Suprapubic skin (tissue), 4 donors: Measurements from ENCODE around the gene S100A3. TPM values are rescaled to one million over a fixed set of nuclear protein-coding genes. Genes with fewer than 3 reads are reported as not detected.

Source experiments
- DNase-seq, 2 donors: peaks; one replicate each; pipeline ENCODE4 v3.0.0-alpha.2; 2019; ENCODE audit warnings: low spot score in 2 of 2
- H3K27ac ChIP-seq: fragments of 200-600 bp; sonication (generic); one replicate; pipeline ENCODE4 v1.5.1; 2019
- H3K27me3 ChIP-seq: fragments of 200-600 bp; sonication (generic); one replicate; pipeline ENCODE4 v1.5.1; 2019
- H3K36me3 ChIP-seq: fragments of 200-600 bp; sonication (generic); one replicate; pipeline ENCODE4 v1.5.1; 2019
- H3K4me1 ChIP-seq: fragments of 200-600 bp; sonication (generic); one replicate; pipeline ENCODE4 v1.5.1; 2019
- H3K4me3 ChIP-seq: fragments of 200-600 bp; sonication (generic); one replicate; pipeline ENCODE4 v1.5.1; 2019; ENCODE audit warnings: mild to moderate bottlenecking
- H3K9me3 ChIP-seq: fragments of 200-600 bp; sonication (generic); one replicate; pipeline ENCODE4 v1.5.1; 2019
- EP300 ChIP-seq: sonication (generic); formaldehyde crosslinking; IDR thresholded peaks from one replicate; pipeline ENCODE4 v1.6.1; 2017; ENCODE audit warnings: antibody characterized with exemption
- POLR2A ChIP-seq, 2 donors: fragments of 450-650 bp; IDR thresholded peaks; one replicate each; pipeline ENCODE4 v1.6.1; 2017; ENCODE audit warnings: antibody characterized with exemption in 2 of 2, mild to moderate bottlenecking in 2 of 2, moderate library complexity in 2 of 2
- POLR2AphosphoS5 ChIP-seq, 3 donors: sonication (generic); formaldehyde crosslinking; IDR thresholded peaks; one replicate each; pipeline ENCODE4 v1.6.1; 2017; ENCODE audit warnings: antibody characterized with exemption in 3 of 3
- WGBS: methylation state at CpG from one replicate; pipeline ENCODE4 v1.1.5; 2018; 5-methylcytosine and 5-hydroxymethylcytosine counted together
- total RNA-seq, 4 donors: library from RNA; depleted of rRNA; stranded (reverse); fragments of >200 nt; gene quantifications; one replicate each; pipeline ENCODE4 v1.1.0, GENCODE V29; 2016
- TF ChIP-seq, protein P1 (sequence below), 2 donors: fragments of 200-600 bp in 1 of 2; fragments of 450-650 bp in 1 of 2; sonication (generic) in 1 of 2; IDR thresholded peaks; one replicate each; pipeline ENCODE4 v1.5.1; 2016 to 2019; ENCODE audit warnings: antibody characterized with exemption in 2 of 2, mild to moderate bottlenecking in 1 of 2, moderate library complexity in 1 of 2

Gene S100A3
- total RNA-seq, 4 donors from 2014 or later, result 42.6 to 342 (median 88.0) TPM; not detected in 1

DNA sequence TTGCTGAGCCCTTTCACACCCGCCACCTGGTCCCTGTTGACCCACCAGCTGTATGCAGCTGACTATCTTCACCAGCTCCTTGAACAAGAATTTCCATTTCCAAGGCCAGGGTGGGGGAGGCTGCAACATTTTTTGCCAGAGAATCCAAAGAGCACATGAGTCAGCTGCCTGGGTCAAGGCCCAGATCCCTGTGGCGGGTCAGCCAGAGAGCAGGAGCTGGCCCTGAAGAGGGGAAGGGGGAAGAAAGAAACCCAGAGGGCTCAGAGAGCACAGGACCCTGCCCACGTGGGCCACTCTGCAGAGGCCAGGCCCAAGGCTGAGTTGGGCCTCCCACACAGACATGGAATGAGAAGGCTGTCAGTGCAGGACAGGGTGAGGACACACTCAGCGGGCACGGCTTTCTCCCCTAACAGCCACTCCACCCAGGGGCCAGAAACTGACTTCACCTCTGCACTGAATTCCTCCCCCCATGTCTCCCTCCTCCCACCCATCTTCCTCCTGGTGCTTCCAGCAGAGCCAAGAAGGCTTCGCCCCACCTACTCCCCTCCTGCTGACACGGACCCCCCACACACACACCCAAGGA lies 42.1 kb downstream of the S100A3 start:
- Histone ChIP-seq H3K36me3 (no peaks in the 10 kb centered on the region), H3K9me3 (no peaks in the 10 kb centered on the region), H3K4me1 (peaks cover 28% of the 10 kb centered on the region), H3K27ac (peak overlapping the region; percentile 71), H3K4me3 (no peak overlapping the region), H3K27me3 (no peaks in the 10 kb centered on the region)
- no peak for TF ChIP-seq EP300
- TF ChIP-seq, protein P1, sequence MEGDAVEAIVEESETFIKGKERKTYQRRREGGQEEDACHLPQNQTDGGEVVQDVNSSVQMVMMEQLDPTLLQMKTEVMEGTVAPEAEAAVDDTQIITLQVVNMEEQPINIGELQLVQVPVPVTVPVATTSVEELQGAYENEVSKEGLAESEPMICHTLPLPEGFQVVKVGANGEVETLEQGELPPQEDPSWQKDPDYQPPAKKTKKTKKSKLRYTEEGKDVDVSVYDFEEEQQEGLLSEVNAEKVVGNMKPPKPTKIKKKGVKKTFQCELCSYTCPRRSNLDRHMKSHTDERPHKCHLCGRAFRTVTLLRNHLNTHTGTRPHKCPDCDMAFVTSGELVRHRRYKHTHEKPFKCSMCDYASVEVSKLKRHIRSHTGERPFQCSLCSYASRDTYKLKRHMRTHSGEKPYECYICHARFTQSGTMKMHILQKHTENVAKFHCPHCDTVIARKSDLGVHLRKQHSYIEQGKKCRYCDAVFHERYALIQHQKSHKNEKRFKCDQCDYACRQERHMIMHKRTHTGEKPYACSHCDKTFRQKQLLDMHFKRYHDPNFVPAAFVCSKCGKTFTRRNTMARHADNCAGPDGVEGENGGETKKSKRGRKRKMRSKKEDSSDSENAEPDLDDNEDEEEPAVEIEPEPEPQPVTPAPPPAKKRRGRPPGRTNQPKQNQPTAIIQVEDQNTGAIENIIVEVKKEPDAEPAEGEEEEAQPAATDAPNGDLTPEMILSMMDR (IDR thresholded peaks at IDR 0.05), result no peak
- no peak for TF ChIP-seq POLR2A (IDR thresholded peaks at IDR 0.05)
- TF ChIP-seq POLR2AphosphoS5 (IDR thresholded peaks at IDR 0.05), result no peak
- DNase-seq, result peak; percentile 84 to 88
- WGBS, result 29% methylated on average over 6 of the region's 7 CpGs

DNA sequence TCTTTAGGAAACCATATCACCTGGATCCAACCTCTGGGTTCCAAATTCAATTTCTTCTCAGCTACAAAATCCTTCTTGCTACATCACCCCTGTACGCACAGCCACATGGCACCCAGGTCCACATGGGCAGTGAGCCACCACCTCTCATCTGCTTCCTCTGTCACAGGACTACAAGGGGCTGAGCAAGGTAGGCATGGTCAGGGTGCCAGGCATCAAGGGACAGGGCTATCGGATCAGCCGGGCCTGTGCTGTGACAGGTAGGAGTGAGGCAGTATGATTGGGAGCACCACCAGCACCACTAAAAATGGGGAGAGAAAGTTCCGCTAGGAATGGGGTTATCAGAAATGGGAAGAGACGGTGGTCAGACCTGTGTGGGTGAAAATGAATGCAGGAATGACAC lies 42.7 kb downstream of the S100A3 start:
- H3K4me3 ChIP-seq, result no peak overlapping the region
- no peak for DNase-seq
- H3K27me3 ChIP-seq, result no peaks in the 10 kb centered on the region
- no peaks in the 10 kb centered on the region for H3K9me3 ChIP-seq
- WGBS, result 68% methylated on average over 5 of the region's 5 CpGs
- no peaks in the 10 kb centered on the region for H3K36me3 ChIP-seq
- TF ChIP-seq POLR2A (IDR thresholded peaks at IDR 0.05) (no peak), EP300 (no peak), POLR2AphosphoS5 (IDR thresholded peaks at IDR 0.05) (no peak)
- TF ChIP-seq, protein P1 (IDR thresholded peaks at IDR 0.05), result no peak
- H3K27ac ChIP-seq, result peak overlapping the region; percentile 2
- peaks cover 27% of the 10 kb centered on the region for H3K4me1 ChIP-seq

DNA sequence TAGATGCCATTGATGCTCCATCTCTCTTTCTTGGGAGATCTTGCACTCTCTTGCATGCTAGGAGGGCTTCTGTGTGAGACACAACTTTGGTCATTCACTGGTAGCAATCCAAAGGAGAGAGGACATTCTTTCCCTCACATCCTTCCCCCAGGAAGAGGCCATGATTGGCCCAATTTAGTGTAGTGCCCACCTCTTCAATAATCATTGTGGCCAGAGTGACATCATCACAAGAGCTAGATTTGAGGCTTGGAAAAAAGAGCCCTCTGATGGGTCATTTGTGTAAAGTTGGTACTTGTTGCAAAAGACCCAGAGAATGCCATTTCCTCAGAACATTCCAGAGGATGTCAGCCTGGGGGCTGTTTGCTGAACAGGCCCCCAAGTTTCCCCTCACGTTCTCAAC lies 43.5 kb downstream of the S100A3 start:
- Histone ChIP-seq H3K4me1 (peaks cover 20% of the 10 kb centered on the region), H3K27me3 (no peaks in the 10 kb centered on the region), H3K9me3 (no peaks in the 10 kb centered on the region), H3K4me3 (no peak overlapping the region), H3K27ac (no peak overlapping the region), H3K36me3 (no peaks in the 10 kb centered on the region)
- DNase-seq, result no peak
- TF ChIP-seq EP300, result no peak
- TF ChIP-seq, protein P1 (IDR thresholded peaks at IDR 0.05), result no peak
- WGBS, result 95% methylated on average over 1 of the region's 1 CpG

DNA sequence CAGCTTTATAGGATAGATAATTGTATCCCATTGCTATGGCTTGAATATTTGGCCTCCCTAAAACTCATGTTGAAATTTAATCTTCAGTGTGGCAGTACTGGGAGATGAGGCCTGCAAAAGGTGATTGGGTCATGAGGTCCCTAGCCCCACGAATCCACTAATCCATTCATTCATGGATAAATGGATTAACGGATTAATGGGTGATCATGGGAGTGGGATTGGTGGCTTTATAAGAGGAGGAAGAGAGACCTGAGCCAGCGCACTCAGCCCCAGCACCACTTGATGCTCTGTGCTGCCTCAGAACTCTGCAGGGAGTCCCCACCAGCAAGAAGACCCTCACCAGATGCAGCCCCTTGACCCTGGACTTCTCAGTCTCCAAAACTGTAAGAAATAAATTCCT lies 45.3 kb downstream of the S100A3 start:
- no peaks in the 10 kb centered on the region for H3K36me3 ChIP-seq
- no peak for TF ChIP-seq POLR2A (IDR thresholded peaks at IDR 0.05)
- no peak for TF ChIP-seq POLR2AphosphoS5 (IDR thresholded peaks at IDR 0.05)
- TF ChIP-seq, protein P1 (IDR thresholded peaks at IDR 0.05), result no peak
- no peak for TF ChIP-seq EP300
- WGBS, result 89% methylated on average over 3 of the region's 3 CpGs
- DNase-seq, result no peak
- H3K4me1 ChIP-seq, result peaks cover 20% of the 10 kb centered on the region
- no peaks in the 10 kb centered on the region for H3K27me3 ChIP-seq
- H3K9me3 ChIP-seq, result no peaks in the 10 kb centered on the region
- H3K4me3 ChIP-seq, result no peak overlapping the region
- no peak overlapping the region for H3K27ac ChIP-seq

DNA sequence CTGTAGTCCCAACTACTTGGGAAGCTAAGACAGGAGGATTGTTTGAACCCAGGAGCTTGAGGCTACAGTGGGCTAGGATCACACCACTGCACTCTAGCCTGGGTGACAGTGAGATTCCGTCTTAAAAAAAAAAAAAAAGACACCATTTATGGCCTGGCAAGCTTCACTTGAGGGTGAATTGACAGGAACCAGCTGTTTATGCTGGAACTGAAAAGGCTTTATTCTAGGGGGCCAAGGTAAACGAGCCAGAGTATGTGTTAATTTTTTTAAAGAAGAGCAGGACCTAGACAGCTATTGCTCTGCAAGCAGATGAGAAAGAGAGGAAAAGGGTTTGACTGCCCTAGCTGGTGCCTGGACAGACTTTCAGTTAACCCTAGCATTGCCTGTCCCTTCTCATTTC lies 50.3 kb downstream of the S100A3 start:
- whole genome bisulfite sequencing, result 20% methylated on average over 2 of the region's 2 CpGs

More for the DNA sequence above, 50.3 kb downstream of the S100A3 start:
- TF ChIP-seq POLR2A (IDR thresholded peaks at IDR 0.05) (no peak), POLR2AphosphoS5 (IDR thresholded peaks at IDR 0.05) (no peak), EP300 (no peak)
- TF ChIP-seq, protein P1 (IDR thresholded peaks at IDR 0.05), result no peak
- Histone ChIP-seq H3K4me3 (no peak overlapping the region), H3K36me3 (no peaks in the 10 kb centered on the region), H3K9me3 (no peaks in the 10 kb centered on the region), H3K4me1 (peaks cover 14% of the 10 kb centered on the region), H3K27ac (no peak overlapping the region), H3K27me3 (no peaks in the 10 kb centered on the region)
- DNase-seq, result no peak

Other genes starting within 250 kb of the S100A3 start
- gene PGLYRP3, start 236.3 kb downstream of the S100A3 start, total RNA-seq, result 10 to 100 TPM; 34.2 to 72.1 (median 55.3) TPM
- gene PGLYRP4, start 200.4 kb downstream of the S100A3 start, total RNA-seq, result 10 to 100 TPM; 13.0 to 35.0 (median 21.2) TPM
- gene S100A9, start 191.4 kb downstream of the S100A3 start, total RNA-seq, result 10 to 100 TPM; 11.0 to 95.4 (median 51.1) TPM
- gene S100A12, start 173.6 kb downstream of the S100A3 start, total RNA-seq, result not detected
- gene S100A8, start 158.2 kb downstream of the S100A3 start, total RNA-seq, result 10 to 100 TPM in 3 of 4 donors, 1 to 10 TPM in 1; 5.7 to 38.4 (median 19.5) TPM
- under 1 TPM in 1 of 4 donors, not detected in 3; 0.10 TPM for gene S100A7A, start 132.7 kb downstream of the S100A3 start, total RNA-seq
- 100 to 1,000 TPM in 1 of 4 donors, 10 to 100 TPM in 2, 1 to 10 TPM in 1; 5.1 to 107 (median 20.2) TPM for gene S100A7, start 88.6 kb downstream of the S100A3 start, total RNA-seq
- 100 to 1,000 TPM; 135 to 264 (median 241) TPM for gene S100A6, start 13.3 kb downstream of the S100A3 start, total RNA-seq
- gene S100A5, start 8.3 kb downstream of the S100A3 start, total RNA-seq, result not detected
- gene S100A4, start 3.5 kb downstream of the S100A3 start, total RNA-seq, result 100 to 1,000 TPM in 3 of 4 donors, 10 to 100 TPM in 1; 89.3 to 229 (median 175) TPM
- gene S100A2, start 16.6 kb upstream of the S100A3 start, total RNA-seq, result 100 to 1,000 TPM; 127 to 519 (median 267) TPM
- 100 to 1,000 TPM; 133 to 668 (median 414) TPM for gene S100A16, start 63.9 kb upstream of the S100A3 start, total RNA-seq
- gene S100A14, start 67.1 kb upstream of the S100A3 start, total RNA-seq, result 100 to 1,000 TPM; 252 to 555 (median 445) TPM
- gene S100A13, start 78.2 kb upstream of the S100A3 start, total RNA-seq, result 10 to 100 TPM; 28.0 to 55.4 (median 43.1) TPM
- gene S100A1, start 79.2 kb upstream of the S100A3 start, total RNA-seq, result 10 to 100 TPM; 17.9 to 33.2 (median 21.1) TPM
- 10 to 100 TPM; 56.8 to 78.1 (median 58.2) TPM for gene CHTOP, start 84.8 kb upstream of the S100A3 start, total RNA-seq
- gene SNAPIN, start 109.4 kb upstream of the S100A3 start, total RNA-seq, result 10 to 100 TPM; 33.6 to 41.1 (median 35.6) TPM
- 100 to 1,000 TPM in 3 of 4 donors, 10 to 100 TPM in 1; 68.2 to 149 (median 127) TPM for gene ILF2, start 121.7 kb upstream of the S100A3 start, total RNA-seq
- 10 to 100 TPM in 1 of 4 donors, 1 to 10 TPM in 3; 4.7 to 19.2 (median 6.9) TPM for gene NPR1, start 129.4 kb upstream of the S100A3 start, total RNA-seq
- gene INTS3, start 178.8 kb upstream of the S100A3 start, total RNA-seq, result 10 to 100 TPM; 38.3 to 75.4 (median 43.9) TPM
- gene SLC27A3, start 226.1 kb upstream of the S100A3 start, total RNA-seq, result 10 to 100 TPM; 18.3 to 72.3 (median 39.6) TPM